Ectodermal cell (in vitro differentiated cells): ENCODE measurements around the gene COL25A1.

Source experiments
- H3K27ac ChIP-seq: 2 replicates; pipeline ENCODE4 v1.7.0; 2013; ENCODE audit warnings: mild to moderate bottlenecking, low read depth, low read length; ENCODE audit not compliant: insufficient read depth, poor library complexity, severe bottlenecking
- H3K27me3 ChIP-seq: 2 replicates; pipeline ENCODE4 v1.7.0; 2013; ENCODE audit warnings: mild to moderate bottlenecking, low read length; ENCODE audit not compliant: insufficient read depth, control insufficient read depth, poor library complexity, severe bottlenecking
- H3K36me3 ChIP-seq: one replicate; pipeline ENCODE4 v1.7.0; 2013; ENCODE audit warnings: low read length; ENCODE audit not compliant: control insufficient read depth, insufficient read depth
- H3K4me1 ChIP-seq: one replicate; pipeline ENCODE4 v1.7.0; 2013; ENCODE audit warnings: low read length; ENCODE audit not compliant: control insufficient read depth, insufficient read depth
- H3K4me3 ChIP-seq: 2 replicates; pipeline ENCODE4 v1.7.0; 2013; ENCODE audit warnings: low read depth, low read length, control low read depth; ENCODE audit not compliant: insufficient read depth
- H3K9me3 ChIP-seq: 2 replicates; pipeline ENCODE4 v1.7.0; 2013; ENCODE audit warnings: mild to moderate bottlenecking, low read length, moderate library complexity; ENCODE audit not compliant: control insufficient read depth
- WGBS, 2 experiments: methylation state at CpG; one replicate each; pipeline ENCODE4 v1.1.7; 2013; ENCODE audit warnings: missing lambda C conversion rate in 2 of 2; 5-methylcytosine and 5-hydroxymethylcytosine counted together

Gene COL25A1

GRCh38 chr4:109049926-109050325, 252.5 kb downstream of the COL25A1 start:
- Histone ChIP-seq H3K27ac (no peak overlapping the region), H3K36me3 (no peaks in the 10 kb centered on the region), H3K27me3 (no peaks in the 10 kb centered on the region), H3K4me1 (no peaks in the 10 kb centered on the region), H3K4me3 (no peak overlapping the region), H3K9me3 (no peaks in the 10 kb centered on the region)
- WGBS, 2 experiments = 97 to 100% methylated on average over 3 of the region's 3 CpGs

DNA sequence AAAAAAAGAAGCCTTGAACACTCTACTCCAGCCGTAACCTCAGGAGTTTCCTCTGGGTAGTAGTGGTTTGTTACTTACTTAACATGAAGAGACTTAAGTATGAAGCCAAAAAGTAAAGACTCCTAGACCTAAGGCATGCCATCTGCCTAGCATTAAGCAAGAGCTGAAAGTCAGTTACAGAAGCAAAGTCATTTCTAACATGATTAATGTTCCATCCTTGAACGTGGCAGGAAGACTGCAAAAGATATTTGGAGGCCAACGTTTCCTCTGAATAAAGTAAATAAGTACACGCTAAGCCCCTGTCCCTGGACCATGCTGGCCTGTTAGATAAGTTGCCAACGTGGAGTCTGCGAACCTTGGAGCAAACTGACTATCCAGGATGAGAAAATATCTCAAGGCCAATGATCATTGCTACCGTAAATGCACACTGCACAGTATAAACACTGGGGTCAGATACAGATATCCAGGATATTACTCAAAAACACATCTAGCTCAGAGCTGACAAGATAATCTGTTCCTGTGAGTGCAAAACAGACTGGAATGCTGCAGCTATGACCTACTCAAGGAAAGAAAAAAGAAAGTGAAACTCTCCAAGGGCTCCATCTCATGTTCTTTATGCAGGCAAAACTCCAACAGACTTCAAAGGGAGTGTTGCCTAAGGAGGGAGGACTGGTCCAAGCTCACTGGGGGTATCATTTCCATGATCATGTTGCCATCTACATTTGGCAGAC, 255.8 kb downstream of the COL25A1 start:
- no peak overlapping the region for H3K27ac ChIP-seq
- H3K4me1 ChIP-seq = no peaks in the 10 kb centered on the region
- WGBS, 2 experiments = 89 to 91% methylated on average over 6 to 7 of the region's 7 CpGs
- no peaks in the 10 kb centered on the region for H3K27me3 ChIP-seq
- no peak overlapping the region for H3K4me3 ChIP-seq
- H3K36me3 ChIP-seq = no peaks in the 10 kb centered on the region
- no peaks in the 10 kb centered on the region for H3K9me3 ChIP-seq

- H3K27me3 ChIP-seq = no peaks in the 10 kb centered on the region
- no peak overlapping the region for H3K4me3 ChIP-seq
- H3K36me3 ChIP-seq = no peaks in the 10 kb centered on the region
- no peak overlapping the region for H3K27ac ChIP-seq
- WGBS, 2 experiments = 86 to 97% methylated on average over 2 to 3 of the region's 3 CpGs
- no peaks in the 10 kb centered on the region for H3K9me3 ChIP-seq
- no peaks in the 10 kb centered on the region for H3K4me1 ChIP-seq
Measured at GRCh38 chr4:109044431-109044830, 258.0 kb downstream of the COL25A1 start.

DNA sequence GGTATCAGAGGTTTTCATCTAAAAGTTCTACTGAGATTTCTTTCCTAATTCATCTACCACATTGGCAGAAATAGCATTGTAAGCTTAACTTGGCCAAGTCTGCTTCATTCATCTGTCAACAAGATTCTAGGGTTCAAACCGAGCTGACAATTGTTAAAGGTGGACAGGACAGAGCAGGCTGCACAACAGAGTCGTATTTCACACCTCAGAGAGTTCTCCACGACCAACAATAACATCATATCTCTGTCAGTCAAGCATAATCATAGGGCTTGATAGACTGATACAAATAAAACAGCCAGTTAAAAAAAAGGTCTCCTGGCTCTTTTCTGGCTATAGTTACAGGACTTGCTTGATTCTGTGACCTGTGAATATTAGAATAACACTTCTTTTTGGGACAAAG, 259.2 kb downstream of the COL25A1 start:
- Histone ChIP-seq H3K9me3 (no peaks in the 10 kb centered on the region), H3K27ac (no peak overlapping the region), H3K4me3 (no peak overlapping the region), H3K27me3 (no peaks in the 10 kb centered on the region), H3K36me3 (no peaks in the 10 kb centered on the region), H3K4me1 (no peaks in the 10 kb centered on the region)
- WGBS, 2 experiments = 82 to 86% methylated on average over 3 of the region's 3 CpGs

- 99 to 100% methylated on average over 2 to 3 of the region's 3 CpGs for WGBS, 2 experiments
- Histone ChIP-seq H3K9me3 (no peaks in the 10 kb centered on the region), H3K4me1 (no peaks in the 10 kb centered on the region), H3K36me3 (no peaks in the 10 kb centered on the region), H3K27ac (no peak overlapping the region), H3K4me3 (no peak overlapping the region), H3K27me3 (no peaks in the 10 kb centered on the region)
Measured at GRCh38 chr4:109041463-109042360, 260.7 kb downstream of the COL25A1 start.

DNA sequence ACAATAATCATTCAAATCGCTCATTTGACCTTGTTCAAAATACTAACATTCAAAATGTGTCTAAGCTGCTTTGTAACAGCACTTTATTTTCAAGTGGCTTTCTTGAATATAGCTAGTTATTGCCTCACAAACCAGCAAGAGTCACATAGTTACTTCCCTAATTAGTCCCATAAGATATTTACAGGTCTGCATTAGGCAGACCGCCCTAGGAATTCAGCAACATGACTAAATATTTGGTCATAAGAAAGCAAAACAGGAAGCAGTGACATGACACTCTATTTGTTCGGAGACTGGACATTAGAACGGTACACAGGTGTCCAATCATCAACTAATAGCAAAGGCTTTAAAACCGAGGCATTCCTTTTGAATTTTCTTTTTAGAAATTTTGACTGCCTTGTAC, 262.0 kb downstream of the COL25A1 start:
- WGBS, 2 experiments = 88 to 97% methylated on average over 4 to 5 of the region's 5 CpGs
- no peaks in the 10 kb centered on the region for H3K36me3 ChIP-seq
- H3K9me3 ChIP-seq = no peaks in the 10 kb centered on the region

DNA sequence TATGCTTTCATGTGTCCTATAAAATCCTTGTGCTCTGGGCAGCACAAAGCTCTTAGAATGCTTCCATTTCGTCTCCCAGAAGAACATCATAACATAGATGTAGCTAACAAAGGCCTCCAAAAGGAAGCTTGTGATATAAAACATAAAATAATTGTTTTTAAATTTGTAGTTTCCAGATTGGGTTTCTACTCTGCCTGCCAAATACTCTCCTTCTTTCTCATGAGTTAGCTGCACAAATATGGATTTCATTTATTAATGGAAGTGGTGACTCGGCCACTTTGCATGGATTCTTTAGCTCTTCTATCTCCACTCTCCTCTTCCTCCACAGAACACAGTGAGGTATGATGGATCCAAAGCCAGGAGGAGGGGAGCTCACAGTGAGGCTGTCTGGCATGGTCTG, 265.4 kb downstream of the COL25A1 start:
- no peak overlapping the region for H3K4me3 ChIP-seq
- no peaks in the 10 kb centered on the region for H3K27me3 ChIP-seq
- no peak overlapping the region for H3K27ac ChIP-seq
- WGBS, 2 experiments = 85 to 100% methylated on average over 1 to 2 of the region's 2 CpGs
- H3K36me3 ChIP-seq = no peaks in the 10 kb centered on the region
- H3K9me3 ChIP-seq = no peaks in the 10 kb centered on the region
- peaks cover 9% of the 10 kb centered on the region for H3K4me1 ChIP-seq

More for the DNA sequence above, 262.0 kb downstream of the COL25A1 start:
- no peaks in the 10 kb centered on the region for H3K27me3 ChIP-seq
- no peak overlapping the region for H3K4me3 ChIP-seq
- no peaks in the 10 kb centered on the region for H3K4me1 ChIP-seq
- no peak overlapping the region for H3K27ac ChIP-seq

DNA sequence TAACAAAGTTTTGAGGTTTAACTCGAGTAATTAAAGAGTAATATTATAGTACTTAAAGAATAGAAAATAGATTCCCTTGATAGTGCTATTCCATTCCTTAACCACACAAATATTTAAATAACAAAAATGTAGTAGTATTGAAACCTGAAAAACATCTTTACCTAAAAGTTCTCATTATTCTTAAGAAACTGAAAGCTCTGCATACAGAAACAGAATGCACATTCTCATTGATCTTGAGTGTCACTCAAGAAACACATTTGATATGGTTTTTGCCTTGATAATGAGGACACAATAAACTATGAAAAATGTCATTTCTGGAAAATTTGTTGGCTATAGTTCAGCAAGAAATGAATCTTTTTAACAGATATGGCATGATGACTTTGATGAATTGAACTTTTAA, 268.5 kb downstream of the COL25A1 start:
- no peak overlapping the region for H3K4me3 ChIP-seq
- no peaks in the 10 kb centered on the region for H3K9me3 ChIP-seq
- H3K27ac ChIP-seq = no peak overlapping the region
- WGBS, 2 experiments = no CpG with 5 or more reads among the region's 1 CpG
- no peaks in the 10 kb centered on the region for H3K27me3 ChIP-seq
- peaks cover 9% of the 10 kb centered on the region for H3K4me1 ChIP-seq
- H3K36me3 ChIP-seq = no peaks in the 10 kb centered on the region

GRCh38 chr4:109032671-109033070, 269.8 kb downstream of the COL25A1 start:
- no peaks in the 10 kb centered on the region for H3K27me3 ChIP-seq
- H3K27ac ChIP-seq = no peak overlapping the region
- H3K4me1 ChIP-seq = peaks cover 9% of the 10 kb centered on the region
- H3K36me3 ChIP-seq = no peaks in the 10 kb centered on the region
- H3K9me3 ChIP-seq = no peaks in the 10 kb centered on the region
- no peak overlapping the region for H3K4me3 ChIP-seq
- 72 to 77% methylated on average over 5 of the region's 5 CpGs for WGBS, 2 experiments

DNA sequence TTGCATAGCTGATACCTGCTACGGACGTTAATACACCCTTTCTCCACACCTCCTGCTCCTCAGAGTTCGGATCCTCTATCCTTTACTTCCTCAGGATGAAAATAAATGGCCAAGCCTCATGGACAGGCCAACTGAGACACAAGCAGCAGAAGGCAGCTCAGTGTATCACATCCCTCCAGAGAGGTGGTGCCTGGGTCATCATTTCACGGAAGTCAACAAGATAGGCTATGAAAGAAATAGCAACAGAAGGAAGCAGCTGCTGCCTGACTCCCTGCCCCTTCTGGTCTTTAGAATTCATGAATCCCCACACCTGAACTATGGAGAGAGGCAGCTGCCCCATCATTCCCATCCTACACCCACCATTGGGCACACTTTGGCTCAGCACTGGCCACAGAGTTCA, 272.5 kb downstream of the COL25A1 start:
- WGBS, 2 experiments = 92 to 95% methylated on average over 4 of the region's 4 CpGs
- peaks cover 9% of the 10 kb centered on the region for H3K4me1 ChIP-seq
- no peaks in the 10 kb centered on the region for H3K9me3 ChIP-seq
- H3K27ac ChIP-seq = no peak overlapping the region
- H3K4me3 ChIP-seq = no peak overlapping the region
- no peaks in the 10 kb centered on the region for H3K27me3 ChIP-seq
- H3K36me3 ChIP-seq = no peaks in the 10 kb centered on the region
